ENCODE measurements around the gene PPIG. TPM values are rescaled to one million over a fixed set of nuclear protein-coding genes. Genes with fewer than 3 reads are reported as not detected.

PPIG gene
- total RNA-seq, 1 experiment from 2014 or later, result 60.3 TPM

- no peak overlapping the region for H3K27ac Mint-ChIP-seq (ENCODE audit: unreplicated experiment)
- no peak for TF ChIP-seq CTCF (IDR thresholded peaks at IDR 0.05; ENCODE audit: insufficient read depth in 1 of 2, low read depth in 1 of 2, low read length in 1 of 2, severe bottlenecking in 1 of 2, unreplicated experiment in 1 of 2)
- ChIA-PET POLR2A (no interaction called here), CTCF (no interaction called here)
- no peaks in the 10 kb centered on the region for H3K27me3 Mint-ChIP-seq (ENCODE audit: insufficient read depth, unreplicated experiment)
- no peaks in the 10 kb centered on the region for H3K4me1 ChIP-seq
- no peaks in the 10 kb centered on the region for H3K4me1 Mint-ChIP-seq (ENCODE audit: low read depth, unreplicated experiment)
- H3K36me3 ChIP-seq (ENCODE audit: control insufficient read depth, insufficient read depth, low read length), result no peaks in the 10 kb centered on the region
- no peak overlapping the region for H3K4me3 ChIP-seq (ENCODE audit: low read depth, low read length)
- H3K27me3 ChIP-seq (replicated peaks; ENCODE audit: control insufficient read depth, insufficient read depth, low read length), result no peaks in the 10 kb centered on the region
- no peak overlapping the region for H3K4me3 Mint-ChIP-seq (ENCODE audit: unreplicated experiment)
- intact Hi-C loops (cut with micrococcal nuclease; ENCODE audit: unreplicated experiment), result no loop called here
- H3K9me3 ChIP-seq, result no peaks in the 10 kb centered on the region
- BruUV-seq (replicated peaks), result no TSS peak
- no peak for DNase-seq
- H3K36me3 Mint-ChIP-seq (ENCODE audit: insufficient read depth, unreplicated experiment), result no peaks in the 10 kb centered on the region
- no peaks in the 10 kb centered on the region for H3K9me3 Mint-ChIP-seq (ENCODE audit: unreplicated experiment)
Measured at GRCh38 chr2:169673106-169673505, 89.0 kb downstream of the PPIG start.

GRCh38 chr2:169673921-169674320, 89.8 kb downstream of the PPIG start:
- Histone ChIP-seq H3K4me3 (ENCODE audit: low read depth, low read length) (no peak overlapping the region), H3K36me3 (ENCODE audit: control insufficient read depth, insufficient read depth, low read length) (no peaks in the 10 kb centered on the region), H3K4me1 (no peaks in the 10 kb centered on the region), H3K9me3 (no peaks in the 10 kb centered on the region), H3K27me3 (replicated peaks; ENCODE audit: control insufficient read depth, insufficient read depth, low read length) (no peaks in the 10 kb centered on the region)
- Mint-ChIP-seq H3K4me3 (ENCODE audit: unreplicated experiment) (no peak overlapping the region), H3K36me3 (ENCODE audit: insufficient read depth, unreplicated experiment) (no peaks in the 10 kb centered on the region), H3K27ac (ENCODE audit: unreplicated experiment) (no peak overlapping the region), H3K9me3 (ENCODE audit: unreplicated experiment) (no peaks in the 10 kb centered on the region), H3K4me1 (ENCODE audit: low read depth, unreplicated experiment) (no peaks in the 10 kb centered on the region), H3K27me3 (ENCODE audit: insufficient read depth, unreplicated experiment) (no peaks in the 10 kb centered on the region)
- intact Hi-C loops (cut with micrococcal nuclease; ENCODE audit: unreplicated experiment), result no loop called here
- no peak for TF ChIP-seq CTCF (IDR thresholded peaks at IDR 0.05; ENCODE audit: insufficient read depth in 1 of 2, low read depth in 1 of 2, low read length in 1 of 2, severe bottlenecking in 1 of 2, unreplicated experiment in 1 of 2)
- DNase-seq, result no peak
- no TSS peak for BruUV-seq (replicated peaks)
- ChIA-PET CTCF (no interaction called here), POLR2A (no interaction called here)

- Histone ChIP-seq H3K4me3 (ENCODE audit: low read depth, low read length) (no peak overlapping the region), H3K9me3 (no peaks in the 10 kb centered on the region), H3K4me1 (no peaks in the 10 kb centered on the region), H3K27me3 (replicated peaks; ENCODE audit: control insufficient read depth, insufficient read depth, low read length) (no peaks in the 10 kb centered on the region), H3K36me3 (ENCODE audit: control insufficient read depth, insufficient read depth, low read length) (no peaks in the 10 kb centered on the region)
- ChIA-PET POLR2A (no interaction called here), CTCF (no interaction called here)
- DNase-seq, result no peak
- intact Hi-C loops (cut with micrococcal nuclease; ENCODE audit: unreplicated experiment), result loop anchor here (1.0 kb wide), 1 partner anchor 148 kb away; no protein-coding TSS in a partner anchor
- no peaks in the 10 kb centered on the region for H3K9me3 Mint-ChIP-seq (ENCODE audit: unreplicated experiment)
- H3K4me3 Mint-ChIP-seq (ENCODE audit: unreplicated experiment), result no peak overlapping the region
- H3K36me3 Mint-ChIP-seq (ENCODE audit: insufficient read depth, unreplicated experiment), result no peaks in the 10 kb centered on the region
- H3K4me1 Mint-ChIP-seq (ENCODE audit: low read depth, unreplicated experiment), result no peaks in the 10 kb centered on the region
- H3K27me3 Mint-ChIP-seq (ENCODE audit: insufficient read depth, unreplicated experiment), result peaks cover 3% of the 10 kb centered on the region
- H3K27ac Mint-ChIP-seq (ENCODE audit: unreplicated experiment), result no peak overlapping the region
- BruUV-seq (replicated peaks), result no TSS peak
- TF ChIP-seq CTCF (IDR thresholded peaks at IDR 0.05; ENCODE audit: insufficient read depth in 1 of 2, low read depth in 1 of 2, low read length in 1 of 2, severe bottlenecking in 1 of 2, unreplicated experiment in 1 of 2), result peak; percentile 30 to 55
Measured at GRCh38 chr2:169676357-169676756, 92.2 kb downstream of the PPIG start.

Measured in Caco-2 (cell line).